Measurements from ENCODE around the gene OSBP2.

Gene OSBP2

DNA sequence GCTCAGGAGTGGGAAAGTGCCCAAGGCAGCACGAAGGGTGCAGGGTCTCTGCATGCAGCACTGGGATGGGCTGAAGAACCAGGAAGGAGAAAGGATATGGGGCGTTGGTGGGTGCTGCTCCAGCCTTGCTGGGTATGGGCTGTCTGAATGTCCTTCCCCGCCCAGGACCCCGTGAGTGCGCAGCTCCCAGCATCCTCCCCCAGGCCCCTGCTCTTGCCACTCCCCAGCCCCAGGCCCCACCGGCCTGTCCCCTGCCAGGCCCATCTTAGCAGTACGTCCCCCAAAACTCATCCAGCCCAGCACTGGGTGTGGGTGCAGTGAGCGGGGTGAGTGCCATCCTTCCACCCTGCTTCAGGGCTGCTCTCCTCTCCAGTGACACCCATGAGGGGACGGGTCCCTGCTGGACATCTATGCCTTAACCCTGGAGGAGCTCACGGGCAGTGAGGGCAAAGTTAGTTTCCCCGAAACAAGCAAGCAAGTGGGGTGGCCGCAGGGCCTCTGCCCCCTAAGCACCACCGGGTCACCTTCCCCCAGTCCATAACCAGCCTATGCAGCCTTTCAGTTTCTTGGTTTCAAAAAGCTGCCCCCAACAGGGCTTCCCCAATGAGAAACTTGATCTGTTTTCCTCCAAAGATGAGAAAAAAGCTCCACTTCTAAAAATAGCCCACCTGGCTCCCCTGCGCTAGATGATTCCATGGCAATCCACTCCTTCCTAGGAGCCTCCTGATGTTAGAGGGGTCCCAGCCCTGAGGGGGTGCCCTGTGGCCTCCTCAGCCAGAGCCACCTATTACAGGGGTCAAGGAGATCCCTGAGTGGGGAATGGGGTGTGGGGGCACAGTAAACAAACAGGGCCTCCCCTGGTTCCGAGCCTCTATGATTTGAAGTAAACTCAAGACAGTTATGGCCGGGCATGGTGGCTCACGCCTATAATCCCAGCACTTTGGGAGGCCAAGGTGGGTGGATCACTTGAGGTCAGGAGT is 170.1 kb downstream of the OSBP2 start:
- in situ Hi-C loops (cut with MboI; ENCODE audit: low sequenced_read_pairs) = no loop called here

DNA sequence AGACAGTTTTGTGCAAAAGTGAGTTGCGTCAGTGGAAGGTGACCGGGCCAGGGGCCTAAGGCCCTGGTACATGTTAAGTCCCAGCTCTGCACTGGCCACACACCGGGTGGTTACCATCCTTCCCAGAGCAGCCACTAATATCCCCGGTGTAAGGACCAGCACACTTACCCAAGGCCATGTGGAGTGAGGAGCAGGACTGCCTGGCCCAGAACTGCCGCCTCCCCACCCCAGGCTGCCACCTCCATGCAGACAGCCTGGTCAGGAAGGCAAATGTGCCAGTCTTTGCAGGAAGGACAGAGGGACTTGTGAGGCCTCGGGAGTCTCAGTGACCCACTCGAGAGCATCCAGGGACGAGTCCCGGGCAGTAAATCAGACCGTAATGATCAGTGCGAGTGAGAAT is 171.0 kb downstream of the OSBP2 start:
- in situ Hi-C loops (cut with MboI; ENCODE audit: low sequenced_read_pairs) = no loop called here

DNA sequence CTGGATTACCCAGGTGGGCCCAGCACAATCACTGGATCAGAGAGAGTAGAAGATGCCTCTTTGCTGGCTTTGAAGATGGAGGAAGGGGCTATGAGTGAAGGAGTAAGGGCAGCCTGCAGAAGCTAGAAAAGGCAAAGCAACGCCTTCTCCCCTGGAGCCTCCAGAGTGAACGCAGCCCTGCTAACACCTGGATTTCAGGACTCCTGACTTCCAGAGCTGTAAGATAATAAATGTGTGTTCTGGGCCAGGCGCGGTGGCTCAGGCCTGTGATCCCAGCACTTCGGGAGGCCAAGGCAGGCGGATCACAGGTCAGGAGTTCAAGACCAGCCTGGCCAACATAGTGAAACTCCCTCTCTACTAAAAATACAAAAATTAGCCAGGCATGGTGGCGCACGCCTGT is 171.5 kb downstream of the OSBP2 start:
- in situ Hi-C loops (cut with MboI; ENCODE audit: low sequenced_read_pairs) = no loop called here

DNA sequence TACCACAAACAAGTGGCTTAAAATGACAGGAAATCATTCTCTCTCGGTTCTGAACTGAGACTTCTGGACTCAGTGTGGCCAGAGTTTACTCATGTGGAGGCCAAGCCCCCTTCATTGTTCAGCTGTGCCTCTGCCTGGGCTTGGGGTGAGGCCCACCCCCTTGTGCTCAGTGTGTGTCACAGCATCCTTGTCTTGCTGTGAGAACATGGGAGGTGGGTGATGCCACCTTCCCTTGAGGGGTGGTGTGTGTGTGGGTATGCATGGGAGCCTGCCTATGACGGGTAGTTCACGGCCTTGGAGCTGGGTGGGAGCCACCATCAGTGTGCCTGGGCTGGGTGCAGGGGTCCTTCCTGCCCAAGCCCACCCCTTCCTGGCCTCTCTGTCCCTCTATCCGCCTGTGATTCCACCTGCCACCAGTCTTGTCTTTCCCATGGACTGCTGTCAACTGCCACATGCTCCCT is 172.2 kb downstream of the OSBP2 start:
- in situ Hi-C loops (cut with MboI; ENCODE audit: low sequenced_read_pairs) = no loop called here

DNA sequence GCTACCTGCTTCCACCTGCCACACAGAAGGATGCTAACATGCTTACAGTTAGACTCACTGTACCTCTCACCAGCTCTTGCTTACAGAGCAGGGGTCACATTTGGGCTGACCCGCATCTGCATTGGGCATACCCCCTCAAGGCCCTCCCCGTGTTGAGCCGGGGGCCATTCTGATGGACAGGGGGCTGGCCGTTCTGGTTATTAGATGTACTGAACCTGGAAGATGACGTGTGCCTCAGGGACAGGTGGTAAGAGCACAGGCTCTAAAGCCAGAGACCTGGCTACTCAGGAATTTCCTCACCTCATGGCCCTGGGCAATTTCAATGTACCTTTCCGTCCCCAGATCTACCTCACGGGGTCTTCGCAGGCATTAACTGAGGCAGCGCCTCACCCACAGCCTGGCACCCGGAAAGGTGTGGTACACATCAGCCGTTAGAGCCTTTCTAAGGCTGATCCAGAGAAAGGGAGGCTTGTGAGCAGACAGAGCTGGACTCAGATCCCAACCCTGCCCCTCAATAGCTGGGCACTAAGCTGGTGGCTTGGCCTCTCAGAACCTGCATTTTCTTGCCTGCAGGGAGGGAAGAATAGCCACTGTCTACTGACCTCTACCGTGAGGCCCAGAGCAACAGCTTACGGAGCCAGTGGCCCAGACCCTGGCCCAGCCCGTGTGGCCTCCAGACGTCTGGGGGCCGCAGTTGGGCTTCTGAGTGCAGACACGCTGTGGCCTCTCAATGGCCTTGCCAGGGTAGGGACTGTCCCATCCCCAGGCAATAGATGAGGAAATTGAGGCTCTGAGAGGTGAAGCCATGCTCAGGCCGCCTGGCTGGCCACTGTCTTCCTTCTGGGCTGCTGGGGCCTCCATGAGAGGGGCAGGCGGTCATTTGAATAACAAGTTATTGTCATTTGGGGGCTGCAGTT is 173.3 kb downstream of the OSBP2 start:
- in situ Hi-C loops (cut with MboI; ENCODE audit: low sequenced_read_pairs) = no loop called here

DNA sequence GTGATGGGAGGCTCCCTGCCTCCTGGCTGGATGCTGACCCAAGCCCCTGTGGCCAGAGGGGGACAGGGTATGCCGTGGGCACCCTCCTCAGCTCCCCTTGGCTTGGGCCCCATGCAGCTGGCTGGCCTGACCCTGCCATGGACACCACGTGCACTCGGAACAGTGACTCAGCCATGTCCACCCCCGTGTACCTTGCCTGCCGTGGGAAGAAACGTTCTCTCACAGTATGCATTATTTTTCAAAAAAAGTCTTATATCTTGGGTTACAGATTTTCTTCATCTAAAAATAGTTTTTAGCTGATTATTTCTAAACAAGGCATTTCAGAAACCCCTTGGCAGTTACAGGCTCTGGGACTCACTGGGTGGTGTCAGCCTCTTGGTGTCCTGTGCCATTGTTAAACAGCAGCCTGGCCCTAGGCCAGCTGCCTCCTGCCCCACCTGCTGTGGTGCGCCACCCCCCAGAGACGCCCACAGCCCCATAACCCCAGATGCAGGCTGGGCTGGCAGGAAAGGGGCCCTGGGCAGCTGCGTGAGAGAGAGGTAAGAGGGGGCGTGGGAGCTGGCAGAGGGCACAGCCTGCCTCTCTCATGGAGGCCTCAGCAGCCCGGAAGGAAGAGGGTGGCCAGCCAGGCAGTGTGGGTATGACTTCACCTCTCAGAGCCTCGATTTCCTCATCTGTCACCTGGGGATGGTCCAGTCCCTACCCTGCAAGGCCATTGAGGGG is 174.2 kb downstream of the OSBP2 start:
- in situ Hi-C loops (cut with MboI; ENCODE audit: low sequenced_read_pairs) = no loop called here

DNA sequence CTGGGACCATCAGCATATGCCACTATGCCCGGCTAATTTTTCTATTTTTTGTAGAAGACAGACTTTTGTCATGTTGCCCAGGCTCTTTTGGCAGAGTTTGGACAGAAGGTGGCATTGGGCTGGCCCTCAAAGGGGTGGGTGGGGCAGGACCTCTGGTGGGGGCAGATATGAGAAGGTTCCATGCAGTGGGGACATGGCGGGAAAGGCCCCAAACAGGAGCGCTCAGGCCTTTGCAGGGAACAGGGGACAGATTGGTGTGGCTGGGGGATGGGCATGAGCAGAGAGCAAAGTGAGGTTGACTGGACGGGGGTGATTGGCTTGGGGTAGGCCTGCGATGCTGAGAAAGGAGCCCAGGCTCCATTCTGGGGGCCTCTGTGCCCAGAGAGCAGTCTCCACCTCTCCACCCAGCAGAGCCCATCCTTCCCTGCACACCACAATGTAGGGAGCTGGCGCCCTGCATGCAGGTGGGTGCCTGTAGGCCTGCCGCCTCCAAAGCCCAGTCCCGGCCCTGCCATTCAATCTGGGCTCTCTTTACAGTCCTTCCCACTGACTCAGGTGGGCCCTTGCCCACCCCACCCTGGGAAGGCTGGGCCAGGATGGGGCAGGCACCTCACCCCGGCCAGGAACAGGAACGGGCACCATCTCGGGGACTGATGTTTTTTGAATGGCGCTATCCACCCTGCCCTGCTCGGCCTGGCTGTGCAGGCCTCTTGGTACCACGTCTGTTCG is 175.2 kb downstream of the OSBP2 start:
- in situ Hi-C loops (cut with MboI; ENCODE audit: low sequenced_read_pairs) = no loop called here

DNA sequence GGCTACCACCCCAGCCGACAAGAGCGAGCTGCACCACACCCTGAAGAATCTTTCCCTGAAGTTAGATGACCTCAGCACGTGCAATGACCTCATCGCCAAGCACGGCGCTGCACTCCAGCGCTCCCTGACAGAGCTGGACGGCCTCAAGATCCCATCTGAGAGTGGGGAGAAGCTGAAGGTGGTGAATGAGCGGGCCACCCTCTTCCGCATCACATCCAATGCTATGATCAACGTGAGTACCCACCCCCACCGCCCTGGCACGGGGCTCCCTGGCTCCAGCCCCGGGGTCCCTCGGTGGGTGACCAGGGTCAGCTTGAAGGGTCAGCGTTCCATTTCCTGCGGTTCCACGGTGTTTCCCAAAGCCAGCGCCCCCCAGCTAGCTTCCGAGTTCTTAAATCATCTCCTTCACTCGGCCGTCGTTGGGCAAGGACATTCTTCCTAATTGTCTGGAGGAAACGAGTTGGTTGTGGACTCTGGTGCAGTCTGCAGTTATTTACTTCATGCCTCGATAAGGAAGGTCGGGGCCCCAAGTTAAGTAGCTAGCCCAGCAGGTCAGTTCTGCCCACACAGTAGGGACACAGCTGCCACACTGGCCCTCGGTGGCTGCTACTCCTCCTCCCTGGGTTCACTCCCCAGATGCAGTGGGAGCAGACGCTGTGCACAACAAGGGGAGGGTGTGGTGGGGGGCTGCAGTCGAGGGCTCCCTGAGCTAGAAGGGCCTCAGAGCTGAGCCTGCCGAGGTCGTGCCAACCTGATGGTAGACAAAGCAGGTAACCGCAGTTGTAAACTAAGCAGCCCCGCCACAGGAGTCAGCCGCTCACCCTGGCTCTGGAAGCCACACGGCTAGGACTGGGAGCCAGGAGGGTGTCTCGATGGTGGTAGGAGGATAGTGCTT is 176.0 kb downstream of the OSBP2 start:
- in situ Hi-C loops (cut with MboI; ENCODE audit: low sequenced_read_pairs) = no loop called here

DNA sequence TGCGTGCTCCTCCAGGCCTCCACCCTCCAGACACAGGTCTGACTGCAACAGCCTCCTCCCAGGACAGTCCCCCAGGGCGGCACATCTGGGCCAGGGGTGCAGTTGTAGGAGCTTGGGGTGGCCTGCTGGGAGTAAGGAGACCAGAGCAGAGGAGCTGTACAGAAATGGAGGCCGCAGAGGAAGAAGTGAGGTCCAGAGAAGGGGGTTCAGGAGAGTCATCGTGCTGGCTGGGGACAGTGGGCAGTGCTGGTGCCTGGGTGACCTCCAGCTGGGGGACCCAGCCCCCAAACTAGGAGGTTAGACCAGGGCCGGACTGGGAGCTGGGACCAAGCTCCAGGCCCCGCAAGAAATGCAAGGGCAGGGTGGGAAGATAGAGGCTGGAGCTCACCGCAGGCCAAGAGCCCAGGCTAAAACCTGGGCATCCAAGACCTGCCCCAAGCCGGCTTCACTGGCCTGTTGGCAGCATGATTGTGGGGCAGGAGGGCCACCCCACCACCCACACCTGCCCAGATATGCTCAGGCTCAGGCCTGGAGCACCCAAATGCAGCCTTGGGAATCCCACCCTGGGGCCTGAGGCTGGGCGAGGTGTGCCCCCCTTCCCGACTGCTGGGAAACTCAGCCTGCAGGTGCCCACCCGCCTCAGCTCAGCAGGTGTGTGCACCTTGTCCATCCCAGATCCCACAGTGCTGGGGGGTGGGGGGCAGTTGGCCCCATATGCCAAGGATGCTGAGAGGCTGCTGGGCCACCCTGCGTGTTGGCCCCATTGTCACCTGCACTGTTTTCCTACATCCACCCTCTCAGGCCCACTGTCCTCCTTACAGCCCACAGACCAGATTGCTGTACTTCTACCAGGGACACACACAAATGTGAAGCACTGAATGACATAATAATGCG is 177.0 kb downstream of the OSBP2 start:
- in situ Hi-C loops (cut with MboI; ENCODE audit: low sequenced_read_pairs) = no loop called here

DNA sequence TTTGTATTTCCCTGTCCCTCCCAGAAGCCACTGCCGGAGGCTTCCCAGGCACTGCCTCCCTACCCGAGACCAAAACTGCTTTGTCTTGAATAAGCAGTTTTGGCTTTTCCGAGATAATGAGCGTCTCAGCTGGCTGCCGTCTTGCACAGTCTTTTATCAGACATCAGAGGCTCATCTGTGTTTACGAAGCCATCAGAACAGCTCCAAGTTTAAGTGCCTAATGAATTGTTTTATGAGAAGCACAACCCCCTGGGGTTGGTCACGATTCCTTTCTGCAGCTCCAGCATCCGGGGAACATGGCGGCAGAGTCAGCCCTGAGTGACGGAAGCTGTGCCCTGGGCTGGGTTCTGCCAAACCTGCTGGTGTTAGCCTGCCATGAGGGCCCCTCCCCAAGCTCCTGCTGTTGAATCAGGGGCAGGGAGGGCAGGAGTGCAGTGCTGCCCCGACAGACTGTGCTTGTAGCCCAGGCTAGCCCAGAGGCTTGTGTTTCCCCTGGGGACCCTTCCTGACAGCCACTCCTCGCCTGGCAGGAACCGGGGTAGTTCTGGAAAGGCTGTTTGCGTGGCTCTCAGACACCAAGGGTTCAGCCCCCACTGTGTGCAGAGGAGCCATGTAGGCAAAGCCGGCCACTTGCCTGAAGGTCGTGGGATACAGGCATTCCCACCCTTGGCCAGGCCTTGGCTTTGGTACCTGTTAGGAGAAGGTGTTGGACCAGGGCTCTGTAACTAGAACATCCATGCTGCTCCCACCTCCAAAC is 177.8 kb downstream of the OSBP2 start:
- in situ Hi-C loops (cut with MboI; ENCODE audit: low sequenced_read_pairs) = no loop called here

DNA sequence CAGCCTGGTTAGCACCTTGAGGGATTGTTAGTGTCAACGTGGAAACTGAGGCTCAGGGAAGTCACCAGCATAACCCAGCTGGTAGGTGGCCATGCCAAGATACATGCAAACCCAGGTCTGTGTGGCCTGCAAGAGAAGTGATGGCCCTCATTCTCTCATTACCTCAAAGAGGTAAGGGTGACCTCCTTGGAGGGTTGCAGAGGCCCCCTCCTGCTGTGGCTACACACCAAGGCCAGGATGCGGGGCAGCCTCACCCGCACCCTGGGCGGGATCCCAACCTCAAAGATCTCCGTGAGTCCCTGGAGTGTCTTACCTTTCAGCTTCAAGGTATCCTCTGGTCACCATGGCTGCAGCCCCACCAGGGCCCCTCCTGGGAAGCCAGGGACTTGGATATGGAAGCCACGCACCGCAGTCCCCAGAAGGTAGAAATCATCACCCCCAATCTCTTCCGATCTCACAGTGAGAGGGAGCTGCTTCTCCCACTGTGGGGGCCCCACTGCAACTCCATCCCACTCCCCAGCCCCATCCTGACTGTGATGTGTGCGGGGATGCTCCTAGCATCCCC is 178.5 kb downstream of the OSBP2 start:
- in situ Hi-C loops (cut with MboI; ENCODE audit: low sequenced_read_pairs) = no loop called here

DNA sequence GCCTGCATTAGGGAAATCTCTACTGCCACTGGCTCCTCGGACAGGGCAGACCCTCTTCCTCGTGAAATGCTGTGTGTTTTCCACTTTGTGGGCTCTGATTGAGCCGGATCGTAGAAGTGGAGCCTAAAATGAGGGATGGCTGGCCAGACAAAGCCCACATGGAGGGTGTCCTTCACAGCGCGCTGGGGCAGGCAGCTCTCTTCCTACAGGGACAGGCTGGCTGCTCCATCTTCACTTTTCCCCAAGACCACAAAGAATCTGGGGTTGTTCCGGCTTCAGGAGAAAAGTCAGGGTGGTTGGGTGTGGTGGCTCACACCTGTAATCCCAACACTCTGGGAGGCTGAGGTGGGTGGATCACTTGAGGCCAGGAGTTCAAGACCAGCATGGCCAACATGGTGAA is 179.0 kb downstream of the OSBP2 start:
- in situ Hi-C loops (cut with MboI; ENCODE audit: low sequenced_read_pairs) = no loop called here

DNA sequence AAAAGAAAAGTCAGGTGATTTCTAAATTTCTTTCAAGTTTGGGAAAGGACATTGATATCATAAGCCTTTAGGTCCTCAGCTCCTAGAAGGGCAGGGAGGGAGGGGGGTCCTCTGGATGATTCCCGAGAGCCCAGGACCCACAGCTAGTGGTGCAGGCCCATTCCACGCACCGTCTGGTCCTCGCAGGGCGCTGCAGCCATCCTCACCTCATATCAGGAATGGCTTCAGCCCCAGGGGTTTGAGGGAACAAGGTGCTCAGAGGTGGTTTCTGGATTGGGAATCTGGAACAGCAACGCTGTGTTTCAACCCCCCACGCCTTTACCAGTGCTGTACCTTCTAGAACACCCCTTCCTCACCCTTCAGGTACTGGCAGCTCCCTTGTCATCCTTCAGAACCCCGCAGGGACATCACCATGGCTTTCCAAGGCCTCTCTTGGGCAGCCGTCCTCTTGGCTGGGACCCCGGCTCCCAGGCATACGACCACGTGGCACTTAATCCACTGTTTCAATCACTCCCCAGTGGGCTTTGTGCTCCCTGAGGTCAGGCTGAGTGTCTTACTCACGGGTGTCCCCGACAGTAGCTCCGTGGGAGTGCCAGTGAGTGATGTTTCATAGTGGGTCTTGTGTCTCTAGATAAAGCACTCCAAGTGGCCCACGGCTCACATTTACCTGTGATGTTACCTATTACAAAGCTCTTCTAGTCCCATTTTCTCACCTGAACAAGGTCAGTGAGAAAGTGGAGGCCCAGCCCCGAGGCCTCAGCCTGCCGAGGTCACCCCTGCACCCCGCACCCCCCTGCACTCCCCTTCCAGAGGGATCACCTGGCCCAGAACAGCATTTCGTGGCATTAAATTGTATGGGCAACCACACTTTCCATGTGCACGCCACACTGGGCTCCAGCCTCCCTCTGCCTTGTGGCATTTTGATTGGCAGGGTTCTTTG is 180.0 kb downstream of the OSBP2 start:
- in situ Hi-C loops (cut with MboI; ENCODE audit: low sequenced_read_pairs) = no loop called here

DNA sequence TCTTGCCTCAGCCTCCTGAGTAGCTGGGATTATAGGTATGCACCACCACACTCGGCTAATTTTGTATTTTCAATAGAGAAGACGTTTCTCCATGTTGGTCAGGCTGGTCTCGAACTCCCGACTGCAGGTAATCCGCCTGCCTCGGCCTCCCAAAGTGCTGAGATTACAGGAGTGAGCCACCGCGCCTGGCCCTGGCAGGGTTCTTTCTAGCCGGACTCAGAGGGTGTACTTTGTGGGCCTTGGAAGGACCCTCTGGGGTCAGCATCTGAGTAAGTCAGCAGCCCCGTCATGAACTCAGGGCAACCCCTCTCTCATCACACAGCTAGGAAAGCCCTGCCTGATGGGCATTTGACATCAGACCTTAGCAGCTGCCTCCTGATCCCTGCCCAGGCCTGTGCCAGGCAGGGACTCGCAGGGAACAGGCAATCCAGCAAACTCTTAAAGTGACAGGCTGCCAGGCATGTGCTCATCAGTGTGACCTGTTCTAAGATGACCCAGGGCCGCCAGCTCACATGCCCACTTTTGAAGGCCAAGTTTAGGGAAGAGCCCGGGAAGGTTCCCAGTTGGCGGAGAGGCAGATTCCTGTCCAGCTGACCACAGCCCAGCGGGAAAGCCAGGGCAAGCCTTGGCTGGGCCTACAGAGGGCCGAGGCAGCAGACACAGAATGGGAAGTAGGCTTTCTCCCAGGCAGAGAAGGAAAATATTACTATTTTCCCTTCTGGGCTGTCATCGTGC is 181.0 kb downstream of the OSBP2 start:
- in situ Hi-C loops (cut with MboI; ENCODE audit: low sequenced_read_pairs) = no loop called here

DNA sequence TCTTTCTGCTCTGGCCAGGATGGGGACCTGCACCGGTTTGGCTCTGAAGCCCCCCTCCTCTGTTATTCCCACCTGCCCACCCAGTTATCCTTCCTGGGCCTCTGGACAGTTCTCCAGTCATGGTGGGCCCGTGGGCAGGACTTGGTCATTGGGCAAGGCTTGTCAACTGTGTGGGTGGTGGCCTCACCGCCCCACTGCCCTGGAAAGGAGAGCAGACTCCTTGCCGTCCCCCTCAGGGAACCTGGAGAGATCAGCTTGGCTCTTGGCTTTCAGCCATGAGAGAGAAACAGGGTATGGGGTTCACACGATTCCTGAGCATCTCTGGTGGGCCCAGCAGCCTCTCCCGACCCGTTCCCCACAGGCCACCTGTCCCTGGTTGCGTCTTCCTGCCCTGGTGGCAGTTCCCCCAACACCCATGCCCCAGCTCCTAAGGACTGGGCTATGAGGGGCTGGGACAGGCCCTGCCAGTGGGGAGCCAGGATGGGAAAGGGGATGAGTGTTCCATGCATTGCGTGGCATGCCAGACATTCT is 181.6 kb downstream of the OSBP2 start:
- in situ Hi-C loops (cut with MboI; ENCODE audit: low sequenced_read_pairs) = no loop called here
